Umbilical cord (tissue), 2 donors: ENCODE data around the gene ABTB2. TPM values are rescaled to one million over a fixed set of nuclear protein-coding genes. Genes with fewer than 3 reads are reported as not detected.

Experiments
- DNase-seq: peaks from one replicate; pipeline ENCODE4 v3.0.0-alpha.2; 2015; ENCODE audit warnings: low spot score
- total RNA-seq: library from RNA; depleted of rRNA; stranded (reverse); fragments of >200 nt; gene quantifications from one replicate; pipeline ENCODE4 v1.2.3, GENCODE V29; 2014; ENCODE audit warnings: low replicate concordance; ENCODE audit not compliant: insufficient read depth

The ABTB2 gene
- total RNA-seq, 1 donor from 2014 or later = 3.9 TPM

- DNase-seq = no peak
These were observed 142.6 kb downstream of the ABTB2 start for GRCh38 chr11:34214961-34215805.

GRCh38 chr11:34213366-34213765 lies 144.4 kb downstream of the ABTB2 start:
- DNase-seq = no peak

GRCh38 chr11:34212566-34212965 lies 145.2 kb downstream of the ABTB2 start:
- DNase-seq = no peak

GRCh38 chr11:34209809-34210208 lies 148.0 kb downstream of the ABTB2 start:
- DNase-seq = no peak

GRCh38 chr11:34208266-34209135 lies 149.3 kb downstream of the ABTB2 start:
- no peak for DNase-seq

GRCh38 chr11:34207487-34208180 lies 150.2 kb downstream of the ABTB2 start:
- peak; percentile 52 for DNase-seq

- DNase-seq = peak; percentile 65
These were observed 151.2 kb downstream of the ABTB2 start for GRCh38 chr11:34206407-34207300.

- no peak for DNase-seq
These were observed 152.3 kb downstream of the ABTB2 start for GRCh38 chr11:34205326-34206035.

GRCh38 chr11:34204396-34205279 lies 153.2 kb downstream of the ABTB2 start:
- DNase-seq = no peak

- no peak for DNase-seq
These were observed 154.4 kb downstream of the ABTB2 start for GRCh38 chr11:34203377-34203871.

GRCh38 chr11:34201129-34201528 lies 156.7 kb downstream of the ABTB2 start:
- no peak for DNase-seq

- no peak for DNase-seq
These were observed 158.3 kb downstream of the ABTB2 start for GRCh38 chr11:34199525-34199924.

- DNase-seq = no peak
These were observed 159.3 kb downstream of the ABTB2 start for GRCh38 chr11:34198523-34198922.

GRCh38 chr11:34197256-34197655 lies 160.6 kb downstream of the ABTB2 start:
- DNase-seq = no peak

GRCh38 chr11:34194576-34195335 lies 163.1 kb downstream of the ABTB2 start:
- DNase-seq = no peak

GRCh38 chr11:34192481-34193401 lies 165.1 kb downstream of the ABTB2 start:
- peak; percentile 92 for DNase-seq

GRCh38 chr11:34191578-34191977 lies 166.2 kb downstream of the ABTB2 start:
- no peak for DNase-seq
